ENCODE results near the gene PIK3AP1.

- TF ChIP-seq SMC3 (IDR thresholded peaks at IDR 0.05; ENCODE audit: low read depth, low read length) (no peak), CTCF (IDR thresholded peaks at IDR 0.05) (no peak), USF2 (IDR thresholded peaks at IDR 0.05; ENCODE audit: borderline replicate concordance, low read depth, low read length) (no peak), FOXJ3 (CRISPR knock-in tag; IDR thresholded peaks at IDR 0.05) (no peak), FOSL2 (IDR thresholded peaks at IDR 0.05; ENCODE audit: borderline replicate concordance, low read depth) (no peak), CHD2 (IDR thresholded peaks at IDR 0.05; ENCODE audit: low read length, partially characterized antibody) (no peak), GABPA (IDR thresholded peaks at IDR 0.05; ENCODE audit: low read depth) (no peak), MAX (IDR thresholded peaks at IDR 0.05; ENCODE audit: low read depth) (no peak), TAF1 (IDR thresholded peaks at IDR 0.05; ENCODE audit: borderline replicate concordance, low read depth, low read length) (no peak), RCOR1 (IDR thresholded peaks at IDR 0.05; ENCODE audit: low read length) (no peak)
Observed at GRCh38 chr10:96645191-96645721, 75.1 kb downstream of the PIK3AP1 start.
